Activated B cell treated with CpG ODN at 0.5 μM for 24 hours (primary cell): ENCODE measurements around the gene PDCD2L. TPM values are rescaled to one million over a fixed set of nuclear protein-coding genes. Genes with fewer than 3 reads are reported as not detected.
"Not testable (repeated sequence)": the region's sequence is repeated elsewhere in the genome, so short reads cannot be mapped to it uniquely, and the experiment has no call there.

Experiments used
- ATAC-seq: fragments of 200-7000 bp; cut with Tn5 transposase; one replicate; pipeline ENCODE4 v1.10.0; 2021; ENCODE audit warnings: low read depth, mild to moderate bottlenecking, moderate library complexity
- CTCF ChIA-PET: fragments of 350-600 bp; sonication (Branson Sonifier 250); formaldehyde crosslinking; loops from one replicate; lab custom pipeline; 2021; ENCODE audit warnings: antibody characterized with exemption; lab: Charles Lee
- POLR2A ChIA-PET: fragments of 350-600 bp; sonication (Branson Sonifier 250); formaldehyde crosslinking; loops from one replicate; lab custom pipeline; 2021; ENCODE audit warnings: antibody characterized with exemption; lab: Charles Lee
- DNase-seq: peaks from one replicate; pipeline ENCODE4 v3.0.0; 2022
- H3K27ac Mint-ChIP-seq: one replicate; pipeline ENCODE4 v1.8.0; 2020; ENCODE audit warnings: mixed read lengths
- H3K27me3 Mint-ChIP-seq: one replicate; pipeline ENCODE4 v1.8.0; 2021; ENCODE audit warnings: mixed read lengths
- H3K36me3 Mint-ChIP-seq: one replicate; pipeline ENCODE4 v1.8.0; 2021; ENCODE audit warnings: low read depth, mixed read lengths
- H3K4me1 Mint-ChIP-seq: one replicate; pipeline ENCODE4 v1.8.0; 2021; ENCODE audit warnings: mixed read lengths
- H3K4me3 Mint-ChIP-seq: one replicate; pipeline ENCODE4 v1.8.0; 2020; ENCODE audit warnings: mild to moderate bottlenecking, mixed read lengths
- H3K9me3 Mint-ChIP-seq: one replicate; pipeline ENCODE4 v1.8.0; 2020; ENCODE audit warnings: mixed read lengths
- intact Hi-C: fragments of 100-400 bp; cut with micrococcal nuclease; formaldehyde crosslinking; loops from one replicate; pipeline ENCODE4 v1.15.1; 2024
- total RNA-seq: library from RNA; stranded (reverse); gene quantifications from 2 replicates; pipeline ENCODE4 v1.2.3, GENCODE V29; 2022
- TF ChIP-seq, protein P1 (sequence below): fragments of 200-600 bp; IDR thresholded peaks from one replicate; pipeline ENCODE4 v1.8.0; 2022; ENCODE audit warnings: antibody characterized with exemption, mild to moderate bottlenecking

PDCD2L gene
- total RNA-seq, 1 donor from 2014 or later: 18.6 TPM

DNA sequence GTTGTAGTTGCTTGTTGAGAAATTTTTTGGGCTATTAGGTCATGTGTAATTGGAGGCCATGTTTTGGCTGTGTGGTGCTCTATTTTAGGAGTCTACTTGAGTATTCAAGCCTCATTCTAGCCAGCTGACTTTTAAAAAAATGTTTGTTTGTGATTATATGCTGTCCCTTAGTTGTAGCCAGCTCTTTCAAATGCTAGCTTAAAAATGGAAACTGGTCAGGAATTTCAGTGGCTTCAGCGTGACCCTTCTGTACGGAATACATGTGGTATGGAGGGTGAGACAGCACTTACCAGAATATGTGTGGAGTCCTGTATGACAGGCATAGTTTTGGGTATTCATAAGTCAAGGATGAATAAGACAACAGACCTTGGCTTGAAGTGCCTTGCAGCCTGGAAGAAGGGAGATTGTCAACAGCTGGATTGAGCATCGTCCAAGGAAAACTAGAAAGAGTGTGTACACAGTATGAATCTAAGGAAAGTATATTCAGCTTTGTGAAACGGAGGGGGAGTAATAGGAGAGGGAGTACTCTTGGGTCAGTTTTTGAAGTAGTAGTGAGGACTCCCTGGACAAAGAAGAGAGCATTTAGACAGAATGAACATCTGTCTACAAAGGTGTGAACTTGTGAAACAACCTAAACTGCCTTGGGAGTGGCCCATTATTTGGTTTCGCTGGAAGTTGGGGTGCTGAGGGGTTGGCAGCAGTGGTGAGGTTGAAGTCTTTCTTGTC lies 57.3 kb downstream of the PDCD2L start:
- Mint-ChIP-seq H3K27me3 (no peaks in the 10 kb centered on the region), H3K36me3 (peaks cover 88% of the 10 kb centered on the region), H3K4me1 (no peaks in the 10 kb centered on the region), H3K4me3 (no peak overlapping the region), H3K27ac (no peak overlapping the region), H3K9me3 (no peaks in the 10 kb centered on the region)
- TF ChIP-seq, protein P1, sequence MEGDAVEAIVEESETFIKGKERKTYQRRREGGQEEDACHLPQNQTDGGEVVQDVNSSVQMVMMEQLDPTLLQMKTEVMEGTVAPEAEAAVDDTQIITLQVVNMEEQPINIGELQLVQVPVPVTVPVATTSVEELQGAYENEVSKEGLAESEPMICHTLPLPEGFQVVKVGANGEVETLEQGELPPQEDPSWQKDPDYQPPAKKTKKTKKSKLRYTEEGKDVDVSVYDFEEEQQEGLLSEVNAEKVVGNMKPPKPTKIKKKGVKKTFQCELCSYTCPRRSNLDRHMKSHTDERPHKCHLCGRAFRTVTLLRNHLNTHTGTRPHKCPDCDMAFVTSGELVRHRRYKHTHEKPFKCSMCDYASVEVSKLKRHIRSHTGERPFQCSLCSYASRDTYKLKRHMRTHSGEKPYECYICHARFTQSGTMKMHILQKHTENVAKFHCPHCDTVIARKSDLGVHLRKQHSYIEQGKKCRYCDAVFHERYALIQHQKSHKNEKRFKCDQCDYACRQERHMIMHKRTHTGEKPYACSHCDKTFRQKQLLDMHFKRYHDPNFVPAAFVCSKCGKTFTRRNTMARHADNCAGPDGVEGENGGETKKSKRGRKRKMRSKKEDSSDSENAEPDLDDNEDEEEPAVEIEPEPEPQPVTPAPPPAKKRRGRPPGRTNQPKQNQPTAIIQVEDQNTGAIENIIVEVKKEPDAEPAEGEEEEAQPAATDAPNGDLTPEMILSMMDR: no peak
- ATAC-seq (no peak), DNase-seq (no peak)
- ChIA-PET CTCF (no interaction called here), POLR2A (no interaction called here)
- intact Hi-C loops: no loop called here

GRCh38 chr19:34464785-34465184 lies 60.6 kb downstream of the PDCD2L start:
- H3K9me3 Mint-ChIP-seq, H3K27ac Mint-ChIP-seq, POLR2A ChIA-PET, H3K4me3 Mint-ChIP-seq, H3K27me3 Mint-ChIP-seq, ATAC-seq, H3K4me1 Mint-ChIP-seq, DNase-seq, intact Hi-C loops, CTCF ChIA-PET: not testable (repeated sequence)
- H3K36me3 Mint-ChIP-seq: peaks cover 90% of the 10 kb centered on the region

DNA sequence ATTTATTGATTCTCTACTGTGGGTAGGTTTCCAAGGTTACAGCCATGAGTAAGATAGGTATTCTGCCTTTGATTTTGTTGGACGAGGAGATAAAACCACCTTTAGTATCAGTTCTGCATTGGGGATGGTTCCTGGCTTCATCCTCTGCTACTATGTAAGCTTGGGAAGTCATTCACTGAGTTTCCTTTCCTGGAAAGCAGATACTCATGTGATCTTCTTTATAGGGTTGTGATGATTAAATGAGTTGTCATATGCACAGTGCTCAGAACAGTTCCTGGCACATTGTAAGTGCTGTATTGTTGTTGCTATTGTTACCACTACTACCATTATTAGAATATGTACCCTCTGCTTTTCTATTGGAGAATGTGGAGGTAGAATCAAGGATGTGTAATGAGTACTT lies 64.2 kb downstream of the PDCD2L start:
- no peak overlapping the region for H3K27ac Mint-ChIP-seq
- POLR2A ChIA-PET: no interaction called here
- no peaks in the 10 kb centered on the region for H3K4me1 Mint-ChIP-seq
- peaks cover 84% of the 10 kb centered on the region for H3K36me3 Mint-ChIP-seq
- ATAC-seq (no peak), DNase-seq (no peak)
- no peak overlapping the region for H3K4me3 Mint-ChIP-seq
- CTCF ChIA-PET: no interaction called here
- TF ChIP-seq, protein P1: no peak
- no peaks in the 10 kb centered on the region for H3K27me3 Mint-ChIP-seq
- no peaks in the 10 kb centered on the region for H3K9me3 Mint-ChIP-seq
- intact Hi-C loops: no loop called here

DNA sequence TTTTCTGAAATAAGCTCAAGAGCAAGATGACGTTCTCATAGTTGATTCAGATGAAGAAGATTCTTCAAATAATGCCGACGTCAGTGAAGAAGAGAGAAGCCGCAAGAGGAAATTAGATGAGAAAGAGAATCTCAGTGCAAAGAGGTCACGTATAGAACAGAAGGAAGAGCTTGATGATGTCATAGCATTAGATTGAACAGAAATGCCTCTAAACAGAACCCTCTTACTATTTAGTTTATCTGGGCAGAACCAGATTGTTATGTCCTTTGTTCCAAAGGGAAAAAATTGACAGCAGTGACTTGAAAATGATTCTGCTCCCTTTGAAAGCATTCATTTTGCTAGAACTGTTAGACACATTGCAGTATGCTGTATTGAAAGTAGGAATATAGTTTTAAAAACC lies 64.8 kb downstream of the PDCD2L start:
- H3K36me3 Mint-ChIP-seq: peaks cover 85% of the 10 kb centered on the region
- H3K27ac Mint-ChIP-seq, H3K27me3 Mint-ChIP-seq: not testable (repeated sequence)

GRCh38 chr19:34471906-34472700 lies 67.9 kb downstream of the PDCD2L start:
- Mint-ChIP-seq H3K4me3 (no peak overlapping the region), H3K27me3 (no peaks in the 10 kb centered on the region), H3K4me1 (no peaks in the 10 kb centered on the region), H3K9me3 (no peaks in the 10 kb centered on the region), H3K36me3 (peaks cover 57% of the 10 kb centered on the region), H3K27ac (peak overlapping the region; percentile 21)
- ChIA-PET CTCF (no interaction called here), POLR2A (no interaction called here)
- TF ChIP-seq, protein P1: no peak
- ATAC-seq (no peak), DNase-seq (no peak)
- intact Hi-C loops: loop anchor here (2.0 kb wide), 1 partner anchor 29 kb away; no protein-coding TSS in a partner anchor

More for the DNA sequence above, 64.8 kb downstream of the PDCD2L start:
- CTCF ChIA-PET, H3K4me3 Mint-ChIP-seq, POLR2A ChIA-PET, H3K4me1 Mint-ChIP-seq, ATAC-seq, DNase-seq, H3K9me3 Mint-ChIP-seq, intact Hi-C loops: not testable (repeated sequence)
